ENCODE measurements around the gene UVRAG.
A peak's percentile ranks its signal among the peaks of the same experiment; 100 is the strongest.

Gene UVRAG

DNA sequence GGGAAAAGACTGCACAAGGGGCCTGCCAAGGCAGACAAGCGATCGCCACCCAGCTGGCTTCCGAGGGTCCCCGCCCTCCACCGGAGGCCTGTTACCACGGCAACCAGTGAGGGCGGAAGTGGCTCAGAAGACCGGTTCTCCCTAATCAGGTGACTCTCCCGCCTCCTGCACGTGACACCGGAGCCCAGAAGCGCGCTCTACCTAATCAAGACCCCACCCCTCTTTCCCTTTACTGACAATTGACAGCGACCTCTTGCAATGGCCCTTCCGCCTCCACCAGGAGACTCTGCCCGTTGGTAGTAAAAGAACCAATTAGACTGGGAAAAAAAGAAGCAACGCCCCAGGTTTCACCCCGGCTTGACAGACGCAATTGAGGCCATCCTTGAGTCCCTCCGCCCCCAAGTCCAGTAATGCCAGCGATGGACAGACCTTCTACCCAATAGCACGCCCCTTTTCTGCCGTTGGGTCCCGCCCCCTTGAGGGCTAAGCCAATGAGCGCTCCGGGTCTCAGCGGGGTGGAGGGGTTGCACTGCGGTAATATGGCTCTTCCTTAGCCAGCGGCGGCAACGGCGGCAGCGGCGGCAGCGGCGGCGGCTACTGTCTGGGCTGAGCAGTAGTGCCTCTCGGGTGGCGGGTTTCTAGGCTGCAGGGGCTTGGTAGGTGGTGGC lies at the start of gene UVRAG:
Gene UVRAG (plus strand): TSS at position 534 of the 668 bp plus-strand sequence. CDS start 198 bp downstream, outside the sequence.
- peak within 1 kb of the TSS; percentile 70 for H3K27ac ChIP-seq
- no peaks in the 10 kb centered on the region for H3K27me3 ChIP-seq (replicated peaks)
- H3K4me3 ChIP-seq (ENCODE audit: low read depth, low read length), result peak within 1 kb of the TSS; percentile 81
- DNase-seq, result peak; percentile 100
- no peak for TF ChIP-seq CTCF (IDR thresholded peaks at IDR 0.05; ENCODE audit: low read depth, low read length, missing control alignments)
- in situ Hi-C loops (cut with HindIII; ENCODE audit: low pct_ligation_motif_present, low sequenced_read_pairs), result no loop called here
- no peaks in the 10 kb centered on the region for H3K36me3 ChIP-seq (replicated peaks)

DNA sequence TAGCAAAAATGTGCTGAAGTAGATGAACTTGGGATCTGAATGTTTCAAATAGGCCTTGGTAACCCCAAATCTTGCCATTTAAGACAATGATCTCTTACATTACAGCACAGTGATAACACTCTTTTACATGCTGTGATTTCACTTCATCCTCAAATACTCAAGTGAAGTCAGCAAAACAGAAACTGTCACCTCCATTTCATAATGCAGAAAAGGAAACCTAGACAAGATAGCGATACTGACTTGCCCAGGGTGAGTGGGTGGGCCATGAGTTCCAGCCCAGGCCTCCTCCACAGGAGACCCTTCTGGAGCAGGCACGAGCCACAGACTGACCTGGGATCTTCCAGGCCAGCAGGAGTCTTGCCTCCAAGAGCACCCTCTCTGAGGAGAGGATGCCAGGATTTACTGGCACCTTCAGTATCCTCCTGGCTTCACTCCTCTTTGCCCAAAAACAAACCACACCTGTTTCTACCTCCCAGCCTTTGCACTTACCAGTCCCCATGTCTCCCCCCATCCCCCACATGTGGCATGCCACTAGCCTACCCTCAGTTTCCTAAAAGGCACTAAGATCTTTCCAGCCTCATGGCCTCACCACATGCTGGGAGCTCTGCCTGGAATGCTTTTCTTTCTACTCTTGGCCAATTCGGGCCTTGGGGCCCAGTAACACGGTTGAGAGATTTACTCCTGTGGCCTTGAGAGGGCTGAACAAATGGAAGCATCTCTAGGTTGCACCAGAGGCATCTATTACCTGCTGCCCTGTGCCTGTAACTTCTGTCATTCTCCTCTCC lies 48.4 kb upstream of the UVRAG start:
- Histone ChIP-seq H3K4me3 (ENCODE audit: low read depth, low read length) (no peak overlapping the region), H3K27ac (no peak overlapping the region), H3K27me3 (replicated peaks) (peaks cover 19% of the 10 kb centered on the region), H3K36me3 (replicated peaks) (no peaks in the 10 kb centered on the region)
- in situ Hi-C loops (cut with HindIII; ENCODE audit: low pct_ligation_motif_present, low sequenced_read_pairs), result no loop called here
- no peak for TF ChIP-seq CTCF (IDR thresholded peaks at IDR 0.05; ENCODE audit: low read depth, low read length, missing control alignments)
- no peak for DNase-seq

- in situ Hi-C loops (cut with HindIII; ENCODE audit: low pct_ligation_motif_present, low sequenced_read_pairs), result no loop called here
- no peak for DNase-seq
- Histone ChIP-seq H3K27ac (no peak overlapping the region), H3K27me3 (replicated peaks) (peaks cover 19% of the 10 kb centered on the region), H3K4me3 (ENCODE audit: low read depth, low read length) (no peak overlapping the region), H3K36me3 (replicated peaks) (no peaks in the 10 kb centered on the region)
- TF ChIP-seq CTCF (IDR thresholded peaks at IDR 0.05; ENCODE audit: low read depth, low read length, missing control alignments), result no peak
Measured at GRCh38 chr11:75767228-75767572, 47.8 kb upstream of the UVRAG start.

DNA sequence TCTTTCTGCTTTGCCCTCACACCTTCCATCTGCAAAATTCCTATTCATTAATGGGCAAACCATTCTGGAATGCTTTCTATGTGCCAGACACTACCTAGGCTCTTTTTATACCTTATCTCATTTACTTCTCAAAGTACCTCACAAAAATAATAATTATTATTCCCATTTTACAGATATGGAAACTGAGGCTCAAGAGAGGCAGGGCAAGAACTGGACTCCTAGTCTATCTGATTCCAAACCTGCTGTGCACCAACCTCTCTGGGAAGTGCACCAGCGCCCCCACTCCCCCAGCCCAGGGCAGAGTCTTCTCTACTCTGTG lies 47.3 kb upstream of the UVRAG start:
- Histone ChIP-seq H3K27me3 (replicated peaks) (peaks cover 19% of the 10 kb centered on the region), H3K36me3 (replicated peaks) (no peaks in the 10 kb centered on the region), H3K4me3 (ENCODE audit: low read depth, low read length) (no peak overlapping the region), H3K27ac (no peak overlapping the region)
- DNase-seq, result no peak
- in situ Hi-C loops (cut with HindIII; ENCODE audit: low pct_ligation_motif_present, low sequenced_read_pairs), result no loop called here
- TF ChIP-seq CTCF (IDR thresholded peaks at IDR 0.05; ENCODE audit: low read depth, low read length, missing control alignments), result no peak

DNA sequence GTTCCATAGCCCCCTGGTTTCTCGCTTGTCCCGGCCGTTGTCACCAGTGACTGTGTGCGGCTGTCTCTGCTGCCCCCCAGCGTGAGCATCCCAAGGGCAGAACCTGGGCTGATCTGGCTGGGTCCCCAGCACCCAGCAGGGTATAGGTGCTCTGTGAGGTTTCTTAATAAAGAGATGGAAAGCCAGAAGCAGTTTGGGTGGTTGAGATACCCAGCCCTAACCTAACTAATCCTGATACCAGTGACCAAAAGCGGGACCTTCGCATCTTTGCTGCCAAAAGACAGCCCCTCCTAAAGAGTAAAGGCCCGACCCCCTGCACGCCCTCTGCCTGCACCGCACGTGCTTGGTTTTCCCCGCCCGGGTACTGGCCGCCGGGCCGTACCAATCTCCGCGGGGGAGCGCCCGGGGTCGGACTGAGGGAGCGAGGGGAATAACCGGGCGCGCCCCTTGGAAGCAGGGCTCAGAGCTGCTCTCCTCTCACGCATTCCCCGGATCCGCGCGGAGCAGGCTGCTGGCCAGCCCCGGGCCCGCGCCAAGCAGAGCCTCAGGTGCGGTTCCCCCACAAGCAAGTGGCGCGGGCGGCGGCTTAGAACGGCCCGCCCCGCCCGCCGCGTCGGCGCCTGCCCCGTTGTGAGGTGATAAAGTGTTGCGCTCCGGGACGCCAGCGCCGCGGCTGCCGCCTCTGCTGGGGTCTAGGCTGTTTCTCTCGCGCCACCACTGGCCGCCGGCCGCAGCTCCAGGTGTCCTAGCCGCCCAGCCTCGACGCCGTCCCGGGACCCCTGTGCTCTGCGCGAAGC lies 46.7 kb upstream of the UVRAG start, which contains the start of gene DGAT2:
Gene DGAT2 (plus strand): TSS at position 667 of the 797 bp plus-strand sequence. CDS start 214 bp downstream, outside the sequence.
- peak within 1 kb of the TSS; percentile 35 for H3K27ac ChIP-seq
- H3K36me3 ChIP-seq (replicated peaks), result no peaks in the 10 kb centered on the region
- H3K4me3 ChIP-seq (ENCODE audit: low read depth, low read length), result peak within 1 kb of the TSS; percentile 47
- TF ChIP-seq CTCF (IDR thresholded peaks at IDR 0.05; ENCODE audit: low read depth, low read length, missing control alignments), result peak; percentile 24
- peak; percentile 12 for DNase-seq
- in situ Hi-C loops (cut with HindIII; ENCODE audit: low pct_ligation_motif_present, low sequenced_read_pairs), result no loop called here
- peaks cover 19% of the 10 kb centered on the region for H3K27me3 ChIP-seq (replicated peaks)

Data from brain microvascular endothelial cell (primary cell).